ENCODE results near the gene UFD1.

The UFD1 gene

DNA sequence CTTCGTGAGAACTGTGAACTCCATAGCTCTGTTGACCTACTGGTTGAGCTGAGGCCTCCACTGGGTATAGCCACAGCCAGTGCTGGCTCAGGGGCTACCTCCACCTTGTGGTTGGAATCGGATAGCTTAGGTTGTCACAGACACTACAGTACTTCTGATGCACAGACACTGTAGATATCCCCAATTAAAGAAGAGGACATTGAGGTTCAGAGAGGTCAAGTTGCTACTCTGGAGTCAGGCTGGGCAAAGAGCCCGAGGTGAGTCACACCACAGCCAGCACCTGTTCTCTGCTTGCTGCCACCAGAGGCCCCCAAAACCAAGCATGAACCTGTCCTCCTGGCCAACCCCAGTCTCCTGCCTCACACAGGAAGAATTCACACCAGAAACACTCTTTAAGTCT is 5.4 kb downstream of the UFD1 start:
- in situ Hi-C loops (cut with MboI; ENCODE audit: low sequenced_read_pairs), result no loop called here

DNA sequence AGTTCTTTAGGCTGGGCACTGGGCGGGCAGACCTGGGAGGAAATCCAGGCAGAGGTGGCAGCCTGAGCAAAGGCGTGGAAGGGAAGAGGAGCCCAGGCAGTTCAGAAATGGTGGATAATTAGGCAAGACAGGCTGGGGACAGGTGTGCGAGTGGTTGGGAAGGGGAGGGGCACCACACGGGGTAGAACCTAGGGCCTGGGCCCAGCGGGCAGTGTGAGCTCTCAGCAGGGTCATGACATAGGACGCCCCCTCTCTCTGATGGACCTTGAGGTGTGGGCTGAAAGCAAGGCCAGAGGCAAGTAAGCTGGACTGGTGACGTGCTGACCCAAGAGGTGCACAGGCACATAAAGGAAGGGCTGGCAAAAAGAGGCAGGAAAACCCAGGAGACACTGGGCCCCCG is 6.8 kb downstream of the UFD1 start:
- in situ Hi-C loops (cut with MboI; ENCODE audit: low sequenced_read_pairs), result no loop called here

DNA sequence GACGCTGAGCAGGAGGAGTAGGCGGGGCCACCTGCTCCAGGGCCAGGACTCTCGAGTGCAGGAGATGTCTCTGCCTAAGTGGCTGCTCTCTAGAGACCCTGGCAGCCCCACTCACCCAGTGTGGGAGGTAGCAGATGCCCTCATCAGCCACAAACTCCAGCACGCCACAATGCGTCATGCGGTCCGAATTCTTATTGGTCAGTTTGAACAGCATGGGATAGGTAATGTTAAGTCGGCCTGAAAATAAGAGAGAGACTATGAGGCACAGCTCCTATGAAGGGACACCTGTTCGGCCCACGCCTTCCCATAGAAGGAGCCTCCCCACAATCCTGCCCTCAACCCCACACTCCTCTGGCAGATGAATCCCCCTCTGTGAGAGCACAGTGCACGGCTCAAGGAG is 7.4 kb downstream of the UFD1 start:
- in situ Hi-C loops (cut with MboI; ENCODE audit: low sequenced_read_pairs), result no loop called here

DNA sequence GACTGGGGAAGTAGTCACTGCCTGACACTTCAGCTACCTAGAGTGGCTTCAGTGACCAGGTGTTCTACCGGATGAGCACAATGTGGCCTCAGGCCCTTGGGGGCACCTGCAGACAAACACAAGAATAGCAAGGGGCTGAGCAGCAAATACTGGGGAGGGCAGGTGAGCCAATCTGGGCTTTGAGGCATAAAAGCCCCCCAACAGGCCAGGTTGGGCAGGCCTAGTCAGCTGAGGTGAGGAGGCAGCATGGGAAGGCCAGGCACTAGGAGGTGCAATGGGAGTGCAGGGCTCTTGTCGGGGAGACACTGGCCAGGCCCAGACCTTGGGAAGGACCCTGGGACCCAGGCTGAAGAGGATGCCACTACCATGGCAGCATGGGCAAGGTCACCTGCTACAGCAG is 9.0 kb downstream of the UFD1 start:
- in situ Hi-C loops (cut with MboI; ENCODE audit: low sequenced_read_pairs), result no loop called here

DNA sequence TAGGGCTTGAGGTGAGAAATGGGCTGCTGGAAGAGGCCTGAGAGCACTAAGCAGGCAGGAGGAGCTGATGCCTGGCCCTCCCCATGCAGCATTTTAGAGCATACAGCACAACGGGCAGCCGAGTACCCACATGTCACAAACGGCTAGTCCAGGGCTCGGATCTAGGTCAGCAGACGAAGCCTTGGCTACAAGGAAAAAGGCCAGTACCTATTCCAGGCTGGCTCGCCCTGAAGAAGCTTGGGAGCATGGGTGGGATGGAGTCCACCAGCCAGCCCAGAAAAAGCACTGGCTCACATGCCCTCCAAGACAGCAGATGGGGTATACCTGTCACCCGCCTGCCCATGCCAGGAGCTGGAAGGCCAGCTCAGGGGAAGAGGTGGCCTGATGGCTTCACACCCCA is 9.6 kb downstream of the UFD1 start:
- in situ Hi-C loops (cut with MboI; ENCODE audit: low sequenced_read_pairs), result no loop called here

DNA sequence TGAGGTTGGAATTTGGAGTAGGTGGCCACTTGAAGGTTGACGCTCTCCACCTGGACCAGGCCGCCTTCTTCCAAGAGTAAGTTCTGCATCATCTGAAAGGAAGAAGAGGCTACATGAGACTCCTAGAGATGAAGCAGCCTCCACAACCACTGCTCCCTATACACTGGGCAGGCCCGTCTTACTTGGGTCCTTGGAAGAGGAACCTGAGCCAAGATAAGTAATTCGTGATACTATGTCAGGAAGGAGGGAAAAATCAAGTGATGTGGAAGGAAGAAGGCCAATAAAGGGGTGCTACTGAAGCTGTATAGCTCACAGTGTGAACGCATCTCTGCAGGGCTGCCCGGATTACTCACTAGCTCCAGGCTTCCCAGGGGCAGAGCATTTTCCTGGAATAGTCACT is 11.1 kb downstream of the UFD1 start:
- in situ Hi-C loops (cut with MboI; ENCODE audit: low sequenced_read_pairs), result no loop called here

DNA sequence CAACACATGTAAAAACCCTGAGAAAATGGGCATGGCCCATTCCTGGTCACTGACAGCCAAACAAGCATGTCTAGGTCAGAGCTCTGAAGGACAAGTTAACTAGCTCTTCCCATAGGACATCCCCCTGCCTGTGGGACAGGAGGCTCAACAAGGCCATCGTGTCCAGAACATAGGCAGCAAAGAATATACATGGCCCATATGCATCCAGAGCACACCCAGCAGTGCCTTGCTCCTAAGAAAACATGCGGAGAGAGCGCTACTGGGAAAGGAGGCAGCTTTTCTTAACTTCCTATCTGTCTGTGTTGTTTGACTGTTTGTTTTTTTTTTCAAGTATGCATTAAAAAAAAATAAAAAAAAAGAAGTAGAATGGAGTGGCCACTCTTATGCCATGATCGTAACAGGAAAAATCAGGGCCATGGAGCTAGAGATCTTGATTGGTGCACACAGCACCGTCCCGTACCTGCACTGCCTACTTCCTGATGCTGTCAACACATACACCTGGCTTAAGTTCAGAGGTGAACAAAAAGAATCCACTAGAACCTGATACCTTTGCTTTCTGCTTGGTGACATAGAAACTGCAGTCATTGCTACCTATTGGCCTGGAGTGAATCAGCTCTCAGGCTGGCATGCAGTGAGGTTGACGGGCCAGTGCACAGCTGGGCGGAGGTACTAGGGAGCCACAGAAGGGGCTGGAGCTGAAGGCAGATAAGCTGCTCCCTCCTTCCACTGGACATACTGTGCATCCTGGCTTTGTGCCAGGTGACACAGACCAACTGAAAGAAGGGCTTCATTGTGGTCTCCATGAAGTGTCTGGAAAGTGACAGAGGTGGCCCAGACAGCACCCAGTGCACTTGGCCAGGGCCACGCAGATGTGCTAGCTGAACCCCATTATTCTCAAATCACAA is 11.9 kb downstream of the UFD1 start:
- in situ Hi-C loops (cut with MboI; ENCODE audit: low sequenced_read_pairs), result no loop called here

DNA sequence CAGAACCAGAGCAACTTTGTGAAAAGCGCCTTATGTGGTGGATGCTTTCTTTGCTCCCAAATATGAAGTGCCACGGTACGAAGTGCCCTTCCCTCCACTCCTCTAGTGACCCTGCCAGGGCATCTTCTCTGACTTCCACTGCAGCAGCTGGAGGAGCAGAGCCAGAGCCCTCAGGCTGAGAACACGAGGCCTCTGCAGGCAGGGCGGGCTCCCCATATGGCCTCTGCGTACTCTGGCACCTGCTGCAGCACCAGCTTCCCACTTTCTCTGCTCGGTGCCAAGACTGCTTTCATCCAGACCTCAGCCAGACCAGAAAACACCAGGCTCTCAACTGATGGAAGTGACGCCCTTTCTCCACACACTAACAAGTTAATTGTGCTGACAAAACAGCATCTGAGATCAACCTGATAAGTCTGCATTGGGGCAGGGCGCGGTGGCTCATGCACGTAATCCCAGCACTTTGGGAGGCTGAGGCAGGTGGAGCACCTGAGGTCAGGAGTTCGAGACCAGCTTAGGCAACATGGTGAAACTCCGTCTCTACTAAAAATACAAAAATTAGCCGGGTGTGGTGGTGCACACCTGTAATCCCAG is 12.8 kb downstream of the UFD1 start:
- in situ Hi-C loops (cut with MboI; ENCODE audit: low sequenced_read_pairs), result no loop called here

DNA sequence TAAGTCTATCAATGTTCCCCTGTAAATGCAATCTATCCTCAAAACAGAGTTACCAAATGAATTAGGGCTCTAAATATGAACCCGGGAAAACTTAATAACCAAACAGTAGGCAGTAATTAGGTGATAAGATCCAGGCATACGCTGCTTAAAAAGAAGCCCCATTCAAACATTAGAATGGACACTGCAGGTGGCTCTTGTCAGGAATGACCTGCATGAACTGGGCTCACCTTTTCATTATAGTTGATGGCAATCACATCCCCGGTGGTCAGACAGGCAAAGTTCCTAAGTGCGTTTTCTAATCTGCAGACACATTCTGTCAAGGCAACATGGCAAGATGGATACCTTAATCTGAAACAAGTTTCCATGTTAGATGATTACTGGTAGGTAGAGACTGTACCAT is 14.0 kb downstream of the UFD1 start:
- in situ Hi-C loops (cut with MboI; ENCODE audit: low sequenced_read_pairs), result no loop called here

DNA sequence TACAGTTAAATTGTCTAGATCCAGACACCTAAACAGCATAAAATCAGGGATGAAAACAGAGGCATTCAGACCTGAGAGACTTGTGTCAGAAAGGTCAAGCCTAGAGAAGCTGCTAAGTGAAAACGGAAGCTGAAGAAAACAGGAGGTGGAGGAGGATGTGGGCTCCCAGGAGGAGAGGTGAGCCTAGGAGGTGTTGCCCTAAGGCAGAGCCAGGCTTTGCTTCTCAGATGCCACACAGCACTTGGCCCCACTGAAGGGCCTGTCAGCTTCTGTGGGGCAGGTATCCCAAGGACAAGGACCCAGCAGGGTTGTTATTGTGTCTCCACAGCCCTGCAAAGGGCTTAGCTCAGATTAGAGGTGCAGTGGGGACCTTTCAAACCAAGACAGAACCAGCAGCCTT is 14.4 kb downstream of the UFD1 start:
- in situ Hi-C loops (cut with MboI; ENCODE audit: low sequenced_read_pairs), result no loop called here

DNA sequence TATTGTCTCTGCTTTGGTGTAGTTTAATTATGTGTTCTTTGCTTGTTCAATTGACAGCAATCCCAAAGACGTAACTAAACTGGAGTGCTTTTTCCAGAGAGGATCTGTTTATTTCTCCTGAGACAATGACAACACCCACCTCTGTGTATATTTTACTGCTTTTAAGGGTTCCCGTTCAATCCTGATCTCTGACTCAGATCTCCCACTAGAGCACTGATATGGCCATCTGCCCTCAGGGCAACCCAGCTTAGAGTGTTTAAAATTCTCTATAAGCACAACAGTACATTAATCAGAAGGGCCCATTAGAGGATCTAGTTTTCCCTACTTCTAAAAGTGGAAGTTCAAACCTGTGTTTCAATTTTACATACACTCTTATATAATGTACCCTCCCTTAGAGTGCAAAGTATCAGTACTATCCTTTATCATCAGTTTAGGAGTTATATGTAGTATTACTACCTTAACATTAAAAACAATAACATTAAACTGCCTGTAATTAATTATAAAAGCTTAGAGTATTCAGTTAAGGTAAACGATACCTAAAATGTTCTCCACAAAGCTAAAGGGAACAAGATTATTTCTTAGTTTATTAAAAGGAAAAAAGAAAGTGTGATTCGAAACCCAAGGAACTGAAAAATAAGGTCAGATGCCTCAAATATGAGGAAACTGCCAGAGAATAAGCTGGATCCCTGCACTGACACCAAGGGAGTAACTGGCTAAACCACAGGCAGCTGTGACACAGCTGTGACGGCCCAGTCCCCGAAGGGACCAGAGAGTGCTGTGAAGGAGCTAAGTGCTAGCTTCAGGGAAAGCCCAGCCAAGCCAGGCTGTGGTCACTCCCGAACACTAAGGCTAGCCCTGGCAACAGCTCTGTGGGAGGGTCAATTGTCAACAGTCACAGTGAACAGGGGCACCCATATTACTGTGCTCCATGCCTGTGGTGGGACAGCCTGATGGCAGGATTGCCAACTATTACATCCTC is 15.2 kb downstream of the UFD1 start:
- in situ Hi-C loops (cut with MboI; ENCODE audit: low sequenced_read_pairs), result no loop called here

DNA sequence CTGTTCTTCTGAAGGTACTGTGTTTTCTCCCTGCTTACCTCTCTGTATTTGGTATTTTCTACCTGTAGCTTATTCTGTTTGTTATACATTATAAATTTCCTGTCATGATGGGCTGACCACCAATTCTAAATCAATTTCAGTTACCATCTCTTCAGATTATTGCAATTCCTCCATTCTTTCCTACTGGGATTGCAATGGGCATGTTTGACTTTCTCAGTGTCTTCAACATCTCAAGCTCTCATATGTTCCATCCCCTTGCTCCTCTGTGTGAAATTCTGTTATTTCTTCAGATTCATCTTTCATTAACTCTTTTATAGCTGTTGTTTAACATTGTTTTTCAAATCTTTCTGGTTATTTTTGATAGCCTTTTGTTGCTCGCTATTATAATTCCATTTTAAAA is 16.0 kb downstream of the UFD1 start:
- in situ Hi-C loops (cut with MboI; ENCODE audit: low sequenced_read_pairs), result no loop called here

DNA sequence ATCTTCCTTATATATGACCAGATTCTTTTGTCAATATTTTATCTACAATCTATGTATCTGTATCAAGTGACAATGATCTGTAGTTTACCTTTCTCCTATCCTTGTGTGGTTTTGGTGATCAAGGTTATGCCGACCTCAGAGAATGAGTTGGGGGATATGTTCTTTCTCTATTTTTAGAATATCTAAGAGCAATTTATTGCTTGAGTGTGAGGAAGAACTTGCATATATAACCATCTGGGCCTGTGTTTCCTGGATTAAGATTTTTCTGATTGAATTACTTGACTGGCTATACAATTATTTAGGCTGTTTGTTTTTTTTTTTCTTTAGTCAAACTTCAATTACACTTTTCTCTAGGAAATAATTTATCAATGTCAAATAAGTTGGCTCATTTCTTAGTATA is 17.5 kb downstream of the UFD1 start:
- in situ Hi-C loops (cut with MboI; ENCODE audit: low sequenced_read_pairs), result no loop called here

DNA sequence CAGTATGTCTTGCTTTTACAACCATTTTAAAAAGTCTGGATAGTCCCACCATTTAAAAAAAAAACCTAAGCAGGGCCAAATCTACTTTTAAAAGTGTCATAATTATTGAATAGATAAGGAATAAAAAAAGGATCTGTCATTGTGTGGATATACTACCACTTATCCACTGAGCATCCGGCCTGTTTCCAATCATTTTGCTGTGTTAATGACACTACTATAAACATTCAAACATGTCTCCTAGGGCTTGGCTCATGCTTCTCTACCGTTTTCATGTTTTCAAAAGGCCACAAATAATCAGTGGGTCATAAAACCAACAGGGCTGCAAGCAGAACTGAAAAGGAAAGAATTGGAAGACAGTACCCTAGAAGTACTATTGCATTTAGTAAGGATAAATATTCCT is 19.0 kb downstream of the UFD1 start:
- in situ Hi-C loops (cut with MboI; ENCODE audit: low sequenced_read_pairs), result no loop called here

DNA sequence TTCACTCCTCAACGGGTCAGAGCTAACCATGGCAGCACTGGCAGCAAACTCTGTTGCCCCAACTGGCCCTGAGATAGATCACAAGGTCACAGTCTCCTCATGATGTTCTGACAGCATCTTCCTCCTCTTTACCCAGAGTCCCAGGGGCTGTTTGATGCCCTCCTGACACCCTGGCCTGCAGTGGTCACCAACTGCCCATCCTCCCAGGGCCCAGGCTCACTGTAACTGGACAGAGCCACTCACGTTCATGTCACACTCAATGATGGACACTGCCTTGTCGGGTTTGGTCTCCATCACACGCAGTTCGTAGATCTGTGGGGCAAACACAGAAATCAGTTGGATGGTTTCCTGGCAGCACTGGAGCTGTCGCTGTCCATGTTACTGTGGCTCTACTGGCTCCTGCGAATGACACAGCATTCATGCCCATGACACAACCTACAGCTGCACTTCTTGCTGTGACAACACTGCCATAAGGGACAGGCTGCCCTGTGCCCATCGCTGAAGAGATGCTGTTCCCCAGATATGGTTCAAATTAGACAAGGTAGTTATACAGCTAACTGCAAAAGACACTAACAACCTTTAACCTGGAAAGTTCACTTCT is 21.1 kb downstream of the UFD1 start:
- in situ Hi-C loops (cut with MboI; ENCODE audit: low sequenced_read_pairs), result no loop called here

DNA sequence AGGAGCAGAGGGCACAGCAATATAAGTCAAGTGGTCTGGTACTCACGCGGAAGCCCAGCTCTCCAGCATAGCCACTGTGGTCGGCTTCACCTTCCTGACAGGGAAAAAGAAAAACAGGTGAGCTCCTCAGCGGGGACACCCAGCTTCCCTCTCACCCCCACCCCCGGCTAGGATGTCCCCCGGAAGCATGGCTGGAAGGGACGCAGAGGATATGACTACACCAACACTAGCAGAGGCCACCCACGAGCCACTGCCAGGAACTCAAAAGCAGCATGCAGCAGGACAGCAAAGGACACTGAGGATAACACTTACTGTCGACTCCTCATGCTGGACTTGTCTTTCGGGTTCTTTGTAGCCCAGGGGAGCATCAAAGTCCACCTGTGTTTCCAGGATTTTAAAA is 22.5 kb downstream of the UFD1 start:
- in situ Hi-C loops (cut with MboI; ENCODE audit: low sequenced_read_pairs), result no loop called here

DNA sequence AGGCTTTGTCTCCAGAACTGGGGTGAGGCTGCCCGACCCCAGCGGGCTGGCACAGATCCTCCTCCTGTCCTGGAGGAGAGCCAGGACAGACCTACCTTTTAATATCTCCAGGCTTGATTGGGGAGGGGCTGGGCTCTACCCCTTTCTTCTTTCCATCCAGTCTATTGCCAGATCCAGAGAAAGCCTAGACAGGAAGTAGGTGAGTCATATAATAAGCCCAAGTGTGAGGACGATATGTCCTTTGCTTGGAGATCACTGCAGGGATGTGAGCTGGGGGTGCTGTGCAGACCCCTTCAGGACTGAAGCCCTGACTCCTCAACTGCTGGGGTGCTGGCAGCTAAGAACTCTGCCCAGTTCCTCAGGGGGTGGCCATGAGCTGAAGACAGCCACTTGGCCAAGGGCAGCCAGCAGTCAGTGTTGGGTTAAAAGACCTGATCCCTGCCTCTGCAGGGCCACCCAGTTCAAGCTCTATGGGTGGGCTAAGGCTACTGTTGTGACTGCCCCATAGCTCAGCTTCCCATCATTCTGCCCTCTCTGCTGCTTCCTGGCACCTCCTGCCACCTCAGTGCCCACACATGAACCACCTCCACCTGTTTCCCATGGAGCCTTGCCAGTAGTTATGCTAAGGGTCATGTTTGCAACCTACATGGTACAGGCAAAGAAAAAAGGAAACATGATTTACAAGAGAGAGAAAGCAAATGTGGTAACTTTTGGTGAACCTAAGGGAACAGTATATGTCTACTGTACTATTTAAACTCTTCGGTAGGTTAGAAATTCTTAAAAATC is 23.2 kb downstream of the UFD1 start:
- in situ Hi-C loops (cut with MboI; ENCODE audit: low sequenced_read_pairs), result no loop called here

DNA sequence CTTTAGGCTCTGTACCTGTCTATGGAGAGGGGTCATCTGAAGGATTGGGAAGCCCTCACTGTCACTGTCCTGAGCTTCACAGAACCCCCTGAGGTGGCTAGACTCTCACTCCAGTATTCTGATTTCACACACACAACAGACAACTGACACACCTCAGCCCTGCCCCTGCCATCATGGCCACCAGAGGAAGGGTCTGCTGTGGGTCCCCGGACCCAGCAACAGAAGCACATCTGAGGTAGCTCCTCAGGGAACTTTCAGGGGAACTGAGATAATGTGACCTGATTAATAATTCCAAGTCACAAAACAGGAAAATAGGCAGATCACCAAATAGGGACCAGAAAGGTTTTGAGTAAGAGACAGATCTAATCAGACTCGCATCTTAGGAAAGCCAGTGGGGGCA is 24.0 kb downstream of the UFD1 start:
- in situ Hi-C loops (cut with MboI; ENCODE audit: low sequenced_read_pairs), result no loop called here

DNA sequence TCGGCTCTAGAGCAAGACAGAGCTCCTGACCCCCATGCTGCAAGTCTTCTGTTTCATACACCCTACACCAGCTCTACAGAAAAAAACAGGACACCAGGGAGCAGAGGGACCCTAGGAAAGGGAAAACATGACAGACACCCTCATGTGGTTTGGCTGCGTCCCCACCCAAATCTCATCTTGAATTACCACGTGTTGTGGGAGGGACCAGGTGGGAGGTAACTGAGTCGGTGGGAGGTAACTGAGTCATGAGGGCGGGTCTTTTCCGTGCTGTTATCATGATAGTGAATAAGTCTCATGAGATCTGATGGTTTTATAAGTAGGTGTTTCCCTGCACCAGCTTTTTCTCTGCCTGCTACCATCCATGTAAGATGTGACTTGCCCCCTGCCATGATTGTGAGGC is 24.8 kb downstream of the UFD1 start:
- in situ Hi-C loops (cut with MboI; ENCODE audit: low sequenced_read_pairs), result no loop called here

DNA sequence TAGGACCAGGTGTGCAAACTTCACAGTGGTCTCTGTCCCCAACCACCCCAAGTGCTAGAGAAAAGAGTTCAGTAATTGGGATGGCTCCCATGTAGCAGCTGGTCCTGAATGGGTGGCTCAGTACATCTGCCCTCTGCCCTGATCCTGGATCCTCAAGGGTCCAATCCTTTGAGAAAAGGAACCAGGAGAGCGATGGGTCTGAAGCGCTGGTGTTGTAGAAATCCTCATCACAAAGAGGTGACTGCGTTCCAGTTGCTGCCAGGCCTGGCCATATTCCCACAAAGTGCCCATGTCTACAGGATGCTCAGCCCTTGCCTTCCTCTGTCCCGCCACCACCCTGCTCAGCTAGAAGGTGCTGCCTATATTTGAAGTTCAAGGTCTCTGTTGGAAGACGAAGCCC is 25.3 kb downstream of the UFD1 start:
- in situ Hi-C loops (cut with MboI; ENCODE audit: low sequenced_read_pairs), result no loop called here

Data from HL-60/S4 treated with retinoic acid at 250 ng/mL for 4 days and 3 days (cell line).